Measurements from ENCODE around the gene NPTX1.

The NPTX1 gene

GRCh38 chr17:80503031-80503430, 26.6 kb upstream of the NPTX1 start:
- DNase-seq (ENCODE audit: low read depth): no peak

- DNase-seq (ENCODE audit: low read depth): no peak
These were observed 26.1 kb upstream of the NPTX1 start for GRCh38 chr17:80502578-80502877.

GRCh38 chr17:80501741-80502577, 25.6 kb upstream of the NPTX1 start:
- no peak for DNase-seq (ENCODE audit: low read depth)

GRCh38 chr17:80499961-80500665, 23.7 kb upstream of the NPTX1 start:
- no peak for DNase-seq (ENCODE audit: low read depth)

GRCh38 chr17:80499560-80499959, 23.2 kb upstream of the NPTX1 start:
- DNase-seq (ENCODE audit: low read depth): no peak

GRCh38 chr17:80498920-80499410, 22.6 kb upstream of the NPTX1 start:
- no peak for DNase-seq (ENCODE audit: low read depth)

- DNase-seq (ENCODE audit: low read depth): no peak
These were observed 22.0 kb upstream of the NPTX1 start for GRCh38 chr17:80498242-80498919.

- DNase-seq (ENCODE audit: low read depth): no peak
These were observed 21.4 kb upstream of the NPTX1 start for GRCh38 chr17:80497726-80498241.

- DNase-seq (ENCODE audit: low read depth): no peak
These were observed 18.1 kb upstream of the NPTX1 start for GRCh38 chr17:80494547-80494946.

GRCh38 chr17:80492343-80493136, 16.1 kb upstream of the NPTX1 start:
- no peak for DNase-seq (ENCODE audit: low read depth)

- no peak for DNase-seq (ENCODE audit: low read depth)
These were observed 15.3 kb upstream of the NPTX1 start for GRCh38 chr17:80491478-80492342.

GRCh38 chr17:80487511-80487910, 11.1 kb upstream of the NPTX1 start:
- DNase-seq (ENCODE audit: low read depth): no peak

GRCh38 chr17:80486692-80487091, 10.3 kb upstream of the NPTX1 start:
- no peak for DNase-seq (ENCODE audit: low read depth)

- DNase-seq (ENCODE audit: low read depth): no peak
These were observed 9.4 kb upstream of the NPTX1 start for GRCh38 chr17:80485846-80486245.

- no peak for DNase-seq (ENCODE audit: low read depth)
These were observed 6.3 kb upstream of the NPTX1 start for GRCh38 chr17:80482555-80483308.

GRCh38 chr17:80482058-80482318, 5.6 kb upstream of the NPTX1 start:
- DNase-seq (ENCODE audit: low read depth): no peak

- no peak for DNase-seq (ENCODE audit: low read depth)
These were observed 5.1 kb upstream of the NPTX1 start for GRCh38 chr17:80481284-80482057.

- DNase-seq (ENCODE audit: low read depth): no peak
These were observed 3.8 kb upstream of the NPTX1 start for GRCh38 chr17:80480248-80480647.

GRCh38 chr17:80479246-80479566, 2.8 kb upstream of the NPTX1 start:
- no peak for DNase-seq (ENCODE audit: low read depth)

Data from activated T-cell treated with anti-CD3 and anti-CD28 coated beads for 1 hour (primary cell).